Parathyroid adenoma (tissue), 2 donors: ENCODE data around the gene NAT14.

Experiments
- H2AFZ ChIP-seq: fragments of 300-600 bp; sonication (generic); one replicate; pipeline ENCODE4 v1.7.0; 2017; ENCODE audit warnings: antibody characterized with exemption, mild to moderate bottlenecking
- H3K27ac ChIP-seq: fragments of 300-600 bp; sonication (generic); one replicate; pipeline ENCODE4 v1.7.0; 2017
- H3K27me3 ChIP-seq: fragments of 300-600 bp; sonication (generic); one replicate; pipeline ENCODE4 v1.7.0; 2017; ENCODE audit warnings: low read length; ENCODE audit not compliant: control insufficient read depth, insufficient read depth
- H3K36me3 ChIP-seq: fragments of 300-600 bp; sonication (generic); one replicate; pipeline ENCODE4 v1.7.0; 2017; ENCODE audit warnings: low read length; ENCODE audit not compliant: control insufficient read depth, insufficient read depth
- H3K4me1 ChIP-seq: fragments of 300-600 bp; sonication (generic); one replicate; pipeline ENCODE4 v1.7.0; 2017; ENCODE audit warnings: control low read depth
- H3K4me2 ChIP-seq: fragments of 300-600 bp; sonication (generic); one replicate; pipeline ENCODE4 v1.7.0; 2017; ENCODE audit warnings: low read length
- H3K4me3 ChIP-seq: fragments of 300-600 bp; sonication (generic); one replicate; pipeline ENCODE4 v1.7.0; 2017; ENCODE audit warnings: low read depth, low read length
- H3K79me2 ChIP-seq: fragments of 300-600 bp; sonication (generic); one replicate; pipeline ENCODE4 v1.7.0; 2017; ENCODE audit warnings: control low read depth
- H3K9ac ChIP-seq: fragments of 300-600 bp; sonication (generic); one replicate; pipeline ENCODE4 v1.7.0; 2017; ENCODE audit warnings: mild to moderate bottlenecking
- H3K9me3 ChIP-seq: fragments of 300-600 bp; sonication (generic); one replicate; pipeline ENCODE4 v1.7.0; 2017; ENCODE audit warnings: low read length; ENCODE audit not compliant: control insufficient read depth
- TF ChIP-seq, protein P1 (sequence below): fragments of 300-600 bp; sonication (generic); IDR thresholded peaks from one replicate; pipeline ENCODE4 v1.7.0; 2017; ENCODE audit warnings: antibody characterized with exemption, mild to moderate bottlenecking
- donor health status: primary hyperparathyroidism.

Gene NAT14

GRCh38 chr19:55460670-55461258 is 24.2 kb upstream of the NAT14 start:
- peak overlapping the region; percentile 77 for H2AFZ ChIP-seq
- TF ChIP-seq, protein P1, sequence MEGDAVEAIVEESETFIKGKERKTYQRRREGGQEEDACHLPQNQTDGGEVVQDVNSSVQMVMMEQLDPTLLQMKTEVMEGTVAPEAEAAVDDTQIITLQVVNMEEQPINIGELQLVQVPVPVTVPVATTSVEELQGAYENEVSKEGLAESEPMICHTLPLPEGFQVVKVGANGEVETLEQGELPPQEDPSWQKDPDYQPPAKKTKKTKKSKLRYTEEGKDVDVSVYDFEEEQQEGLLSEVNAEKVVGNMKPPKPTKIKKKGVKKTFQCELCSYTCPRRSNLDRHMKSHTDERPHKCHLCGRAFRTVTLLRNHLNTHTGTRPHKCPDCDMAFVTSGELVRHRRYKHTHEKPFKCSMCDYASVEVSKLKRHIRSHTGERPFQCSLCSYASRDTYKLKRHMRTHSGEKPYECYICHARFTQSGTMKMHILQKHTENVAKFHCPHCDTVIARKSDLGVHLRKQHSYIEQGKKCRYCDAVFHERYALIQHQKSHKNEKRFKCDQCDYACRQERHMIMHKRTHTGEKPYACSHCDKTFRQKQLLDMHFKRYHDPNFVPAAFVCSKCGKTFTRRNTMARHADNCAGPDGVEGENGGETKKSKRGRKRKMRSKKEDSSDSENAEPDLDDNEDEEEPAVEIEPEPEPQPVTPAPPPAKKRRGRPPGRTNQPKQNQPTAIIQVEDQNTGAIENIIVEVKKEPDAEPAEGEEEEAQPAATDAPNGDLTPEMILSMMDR, result no peak
- peak overlapping the region; percentile 84 for H3K4me3 ChIP-seq
- no peaks in the 10 kb centered on the region for H3K36me3 ChIP-seq
- H3K4me2 ChIP-seq, result peak overlapping the region; percentile 87
- H3K4me1 ChIP-seq, result peaks cover 4% of the 10 kb centered on the region
- peak overlapping the region; percentile 96 for H3K27ac ChIP-seq
- no peaks in the 10 kb centered on the region for H3K27me3 ChIP-seq
- H3K9ac ChIP-seq, result peak overlapping the region; percentile 86
- no peaks in the 10 kb centered on the region for H3K79me2 ChIP-seq
- H3K9me3 ChIP-seq, result no peaks in the 10 kb centered on the region

DNA sequence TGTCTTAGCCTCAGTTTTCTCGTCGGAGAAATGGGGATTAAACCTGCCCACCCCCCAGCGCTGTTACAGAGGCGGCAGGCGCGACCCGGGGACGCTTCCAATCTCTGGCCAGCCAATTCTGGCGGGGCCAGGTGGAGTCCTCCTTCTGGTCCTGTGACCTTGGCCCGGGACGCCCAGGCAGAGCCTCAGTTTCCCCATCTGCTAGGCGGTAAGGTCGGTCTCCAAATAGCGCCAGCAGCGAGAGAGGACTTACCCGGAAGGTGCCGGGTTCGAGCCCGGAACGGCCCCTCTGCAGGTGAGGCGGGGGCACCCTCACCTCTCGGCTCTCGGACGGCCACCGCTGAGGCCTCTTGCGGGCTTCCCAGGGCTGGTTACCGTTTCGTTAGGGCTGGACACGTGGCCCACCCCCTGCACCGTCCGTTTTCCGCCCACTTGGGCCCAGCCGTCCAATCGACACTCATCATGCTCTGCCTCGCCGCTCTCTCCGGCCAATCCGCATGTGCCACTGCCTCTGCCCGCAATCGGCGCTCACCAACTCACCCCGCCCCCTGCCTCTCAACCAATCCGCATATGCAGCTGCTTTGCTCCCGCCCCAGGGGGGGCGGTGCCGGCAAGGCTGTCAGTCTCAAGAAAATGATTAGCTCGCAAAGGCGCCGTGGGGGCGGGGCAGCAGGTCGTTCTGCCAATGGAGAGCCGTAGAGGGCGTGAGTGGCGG is 23.6 kb upstream of the NAT14 start, which contains the start of gene ISOC2:
ISOC2 (minus strand) TSS at position 384 of the 715 bp plus-strand sequence. CDS start 5,156 bp downstream, outside the sequence.
- H3K9ac ChIP-seq, result peak within 1 kb of the TSS; percentile 86
- peak within 1 kb of the TSS; percentile 94 for H3K4me3 ChIP-seq
- TF ChIP-seq, protein P1, result no peak
- no peaks in the 10 kb centered on the region for H3K79me2 ChIP-seq
- no peaks in the 10 kb centered on the region for H3K9me3 ChIP-seq
- peak within 1 kb of the TSS; percentile 80 for H2AFZ ChIP-seq
- peaks cover 4% of the 10 kb centered on the region for H3K4me1 ChIP-seq
- peak within 1 kb of the TSS; percentile 95 for H3K4me2 ChIP-seq
- no peaks in the 10 kb centered on the region for H3K27me3 ChIP-seq
- H3K27ac ChIP-seq, result peak within 1 kb of the TSS; percentile 96
- H3K36me3 ChIP-seq, result no peaks in the 10 kb centered on the region

- H3K27ac ChIP-seq, result peak overlapping the region; percentile 50
- H3K79me2 ChIP-seq, result no peaks in the 10 kb centered on the region
- H3K4me1 ChIP-seq, result peaks cover 4% of the 10 kb centered on the region
- H3K36me3 ChIP-seq, result no peaks in the 10 kb centered on the region
- no peaks in the 10 kb centered on the region for H3K27me3 ChIP-seq
- H3K9ac ChIP-seq, result no peak overlapping the region
- H2AFZ ChIP-seq, result peak overlapping the region; percentile 80
- H3K4me3 ChIP-seq, result peak overlapping the region; percentile 94
- TF ChIP-seq, protein P1, result no peak
- H3K4me2 ChIP-seq, result peak overlapping the region; percentile 95
- H3K9me3 ChIP-seq, result no peaks in the 10 kb centered on the region
Measured at GRCh38 chr19:55461974-55462626, 22.9 kb upstream of the NAT14 start.

GRCh38 chr19:55462722-55463121 is 22.3 kb upstream of the NAT14 start:
- TF ChIP-seq, protein P1, result no peak
- Histone ChIP-seq H3K4me3 (no peak overlapping the region), H3K27me3 (no peaks in the 10 kb centered on the region), H3K9me3 (no peaks in the 10 kb centered on the region), H3K4me1 (peaks cover 7% of the 10 kb centered on the region), H3K4me2 (no peak overlapping the region), H3K9ac (no peak overlapping the region), H3K36me3 (no peaks in the 10 kb centered on the region), H3K79me2 (no peaks in the 10 kb centered on the region), H3K27ac (no peak overlapping the region), H2AFZ (no peak overlapping the region)
